GM21576 (cell line): ENCODE results near the gene GAL3ST2.
"Not testable (repeated sequence)": the region's sequence is repeated elsewhere in the genome, so short reads cannot be mapped to it uniquely, and the experiment has no call there.

ENCODE experiments used
- ATAC-seq: cut with Tn5 transposase; IDR thresholded peaks from one replicate; pipeline ENCODE4 v1.9.1; 2021; ENCODE audit warnings: mild to moderate bottlenecking, moderate library complexity; ENCODE audit not compliant: unreplicated experiment

Gene GAL3ST2

DNA sequence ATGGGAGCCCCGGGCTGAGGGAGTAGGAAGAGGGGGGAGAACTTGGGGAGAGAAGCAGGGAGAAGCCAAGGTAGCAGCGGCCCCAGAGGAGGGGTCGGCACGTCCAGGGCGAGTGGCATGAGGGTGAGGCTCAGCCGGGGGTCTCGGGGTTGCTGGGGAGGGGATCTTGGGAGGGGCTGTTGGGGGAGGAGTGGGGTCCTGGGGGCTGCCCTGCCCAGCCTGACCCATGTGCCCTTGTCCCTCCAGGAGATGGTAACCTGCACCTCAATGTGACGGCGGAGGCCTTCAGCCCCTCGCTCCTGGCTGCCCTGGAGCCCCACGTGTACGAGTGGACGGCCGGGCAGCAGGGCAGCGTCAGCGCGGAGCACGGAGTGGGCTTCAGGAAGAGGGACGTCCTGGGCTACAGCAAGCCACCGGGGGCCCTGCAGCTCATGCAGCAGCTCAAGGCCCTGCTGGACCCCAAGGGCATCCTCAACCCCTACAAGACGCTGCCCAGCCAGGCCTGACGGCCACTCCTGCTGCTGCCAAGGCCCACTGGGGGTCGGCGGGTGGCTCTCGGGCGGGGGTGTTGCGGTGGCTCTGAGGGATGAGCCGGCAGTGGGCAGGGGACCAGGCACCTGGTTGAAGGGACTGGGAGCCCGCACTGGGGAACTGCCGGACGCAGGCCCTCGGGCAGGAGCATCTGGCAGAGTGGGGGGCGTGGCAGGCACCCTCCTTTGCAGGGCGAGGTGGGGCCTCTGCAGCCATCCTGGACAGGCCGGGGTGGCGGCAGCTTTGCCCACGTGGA, 9.0 kb upstream of the GAL3ST2 start:
- no peak for ATAC-seq

- no peak for ATAC-seq
Measured at GRCh38 chr2:241768251-241768711, 8.3 kb upstream of the GAL3ST2 start.

- ATAC-seq, result no peak
Measured at GRCh38 chr2:241768850-241769249, 7.8 kb upstream of the GAL3ST2 start.

DNA sequence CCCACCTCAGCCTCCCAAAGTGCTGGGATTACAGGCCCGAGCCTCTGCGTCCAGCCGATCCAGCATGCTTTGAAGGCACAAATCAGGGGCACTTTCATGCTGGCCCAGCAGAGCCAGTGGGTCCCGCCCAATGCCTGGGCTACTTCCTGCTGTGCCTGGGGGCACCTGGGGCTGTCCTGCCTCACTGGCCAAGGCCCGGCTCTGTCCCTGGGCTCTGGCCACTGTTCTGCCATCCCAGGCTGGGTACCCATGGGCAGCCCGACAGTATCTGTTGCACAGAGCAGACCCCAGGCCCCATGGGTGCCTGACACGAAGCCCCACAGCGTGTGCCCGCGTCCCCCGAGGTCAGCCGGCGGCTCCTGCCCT, 6.8 kb upstream of the GAL3ST2 start:
- ATAC-seq, result no peak

- ATAC-seq, result no peak
Measured at GRCh38 chr2:241770185-241770935, 6.3 kb upstream of the GAL3ST2 start.

DNA sequence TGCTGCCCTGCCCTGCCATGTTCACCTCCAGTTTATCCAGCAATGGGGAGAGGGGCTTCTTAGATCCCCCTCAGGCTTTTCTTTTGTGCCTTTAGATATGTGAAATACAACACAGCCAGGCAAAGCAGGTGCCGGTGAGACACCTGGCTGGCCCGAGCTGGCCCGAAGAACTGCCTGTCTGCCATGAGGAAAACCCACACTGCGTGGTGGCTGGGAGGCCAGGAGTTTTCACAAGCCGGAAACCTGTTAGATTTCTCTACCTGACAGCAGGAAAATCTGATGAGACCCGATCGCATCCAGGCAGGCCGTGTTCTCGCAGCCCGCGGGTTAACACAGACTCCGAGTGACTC, 5.7 kb upstream of the GAL3ST2 start:
- no peak for ATAC-seq

- ATAC-seq, result no peak
Measured at GRCh38 chr2:241771286-241772062, 5.1 kb upstream of the GAL3ST2 start.

- no peak for ATAC-seq
Measured at GRCh38 chr2:241772063-241772499, 4.5 kb upstream of the GAL3ST2 start.

GRCh38 chr2:241773511-241774418, 2.9 kb upstream of the GAL3ST2 start:
- no peak for ATAC-seq

GRCh38 chr2:241774419-241775222, 2.0 kb upstream of the GAL3ST2 start:
- ATAC-seq, result no peak

GRCh38 chr2:241775223-241776177, 1.1 kb upstream of the GAL3ST2 start:
- no peak for ATAC-seq

GRCh38 chr2:241777170-241777685, 606 bp downstream of the GAL3ST2 start:
- ATAC-seq, result no peak

GRCh38 chr2:241777686-241778627, 1.3 kb downstream of the GAL3ST2 start:
- ATAC-seq, result no peak

GRCh38 chr2:241780939-241781569, 4.4 kb downstream of the GAL3ST2 start:
- ATAC-seq, result no peak

GRCh38 chr2:241782053-241782452, 5.4 kb downstream of the GAL3ST2 start:
- ATAC-seq, result not testable (repeated sequence)

GRCh38 chr2:241788135-241788534, 11.5 kb downstream of the GAL3ST2 start:
- ATAC-seq, result no peak

GRCh38 chr2:241788572-241788971, 11.9 kb downstream of the GAL3ST2 start:
- no peak for ATAC-seq
